Measurements from ENCODE around the gene ACBD3. TPM values are rescaled to one million over a fixed set of nuclear protein-coding genes. Genes with fewer than 3 reads are reported as not detected.

ACBD3 gene
- total RNA-seq, 2 experiments from 2014 or later, result 17.0 to 20.2 TPM

GRCh38 chr1:226134170-226135058, 52.1 kb downstream of the ACBD3 start:
- CTCF ChIA-PET, result interaction anchor here (4.6 kb wide), 1 partner anchor 9 kb away, joined by 22 read pairs; no protein-coding TSS in a partner anchor
- no peak overlapping the region for H3K27ac Mint-ChIP-seq
- POLR2A ChIA-PET, result no interaction called here
- DNase-seq (no peak), ATAC-seq (no peak)
- no peaks in the 10 kb centered on the region for H3K9me3 Mint-ChIP-seq (ENCODE audit: low read depth)
- no peak overlapping the region for H3K4me3 Mint-ChIP-seq
- no peaks in the 10 kb centered on the region for H3K27me3 Mint-ChIP-seq
- H3K36me3 Mint-ChIP-seq (ENCODE audit: low read depth), result no peaks in the 10 kb centered on the region
- H3K4me1 Mint-ChIP-seq, result no peaks in the 10 kb centered on the region
- intact Hi-C loops (cut with DNase I, micrococcal nuclease), result no loop called here

GRCh38 chr1:226133504-226134123, 52.9 kb downstream of the ACBD3 start:
- no peak overlapping the region for H3K4me3 Mint-ChIP-seq
- intact Hi-C loops (cut with DNase I, micrococcal nuclease), result no loop called here
- no peak for ATAC-seq
- H3K27me3 Mint-ChIP-seq, result no peaks in the 10 kb centered on the region
- H3K27ac Mint-ChIP-seq, result no peak overlapping the region
- no peaks in the 10 kb centered on the region for H3K36me3 Mint-ChIP-seq (ENCODE audit: low read depth)
- ChIA-PET POLR2A (no interaction called here), CTCF (interaction anchor here (0.7 to 4.6 kb wide), 3 partner anchors 8 to 207 kb away, joined by 3 to 22 read pairs (median 3); no protein-coding TSS in a partner anchor)
- H3K9me3 Mint-ChIP-seq (ENCODE audit: low read depth), result no peaks in the 10 kb centered on the region
- H3K4me1 Mint-ChIP-seq, result no peaks in the 10 kb centered on the region
- no peak for DNase-seq

GRCh38 chr1:226132728-226133503, 53.6 kb downstream of the ACBD3 start:
- ATAC-seq (no peak), DNase-seq (no peak)
- CTCF ChIA-PET, result interaction anchor here (0.7 to 4.6 kb wide), 4 partner anchors 7 to 207 kb away, joined by 3 to 22 read pairs (median 3); no protein-coding TSS in a partner anchor
- intact Hi-C loops (cut with DNase I, micrococcal nuclease), result no loop called here
- Mint-ChIP-seq H3K9me3 (ENCODE audit: low read depth) (no peaks in the 10 kb centered on the region), H3K4me1 (peaks cover under 1% of the 10 kb centered on the region), H3K36me3 (ENCODE audit: low read depth) (no peaks in the 10 kb centered on the region), H3K27ac (no peak overlapping the region), H3K4me3 (no peak overlapping the region), H3K27me3 (no peaks in the 10 kb centered on the region)
- POLR2A ChIA-PET, result no interaction called here

- peaks cover 9% of the 10 kb centered on the region for H3K4me1 Mint-ChIP-seq
- no peaks in the 10 kb centered on the region for H3K36me3 Mint-ChIP-seq (ENCODE audit: low read depth)
- no peaks in the 10 kb centered on the region for H3K27me3 Mint-ChIP-seq
- no peak overlapping the region for H3K4me3 Mint-ChIP-seq
- POLR2A ChIA-PET, result no interaction called here
- DNase-seq, result no peak
- no peak overlapping the region for H3K27ac Mint-ChIP-seq
- ATAC-seq, result no peak
- CTCF ChIA-PET, result interaction anchor here (1.3 kb wide), 1 partner anchor 20 kb away, joined by 3 read pairs; no protein-coding TSS in a partner anchor
- H3K9me3 Mint-ChIP-seq (ENCODE audit: low read depth), result no peaks in the 10 kb centered on the region
- intact Hi-C loops (cut with DNase I, micrococcal nuclease), result no loop called here
Observed at GRCh38 chr1:226131639-226132038, 54.9 kb downstream of the ACBD3 start.

GRCh38 chr1:226129230-226129629, 57.3 kb downstream of the ACBD3 start:
- H3K9me3 Mint-ChIP-seq (ENCODE audit: low read depth), result no peaks in the 10 kb centered on the region
- no peak for DNase-seq
- intact Hi-C loops (cut with DNase I, micrococcal nuclease), result loop anchor here in 1 of 2 experiments (10.0 kb wide), 1 partner anchor 416 kb away; the partner anchor contains the start of gene STUM
- ChIA-PET POLR2A (no interaction called here), CTCF (interaction anchor here (0.6 to 1.1 kb wide), 2 partner anchors 203 to 504 kb away, joined by 3 read pairs; no protein-coding TSS in a partner anchor)
- H3K27ac Mint-ChIP-seq, result no peak overlapping the region
- H3K4me1 Mint-ChIP-seq, result peaks cover 14% of the 10 kb centered on the region
- no peak overlapping the region for H3K4me3 Mint-ChIP-seq
- no peaks in the 10 kb centered on the region for H3K27me3 Mint-ChIP-seq
- no peaks in the 10 kb centered on the region for H3K36me3 Mint-ChIP-seq (ENCODE audit: low read depth)
- ATAC-seq, result no peak

- intact Hi-C loops (cut with DNase I, micrococcal nuclease), result loop anchor here in 1 of 2 experiments (10.0 kb wide), 1 partner anchor 416 kb away; the partner anchor contains the start of gene STUM
- H3K36me3 Mint-ChIP-seq (ENCODE audit: low read depth), result no peaks in the 10 kb centered on the region
- no peak overlapping the region for H3K4me3 Mint-ChIP-seq
- no peak overlapping the region for H3K27ac Mint-ChIP-seq
- no peaks in the 10 kb centered on the region for H3K9me3 Mint-ChIP-seq (ENCODE audit: low read depth)
- peaks cover 14% of the 10 kb centered on the region for H3K4me1 Mint-ChIP-seq
- ChIA-PET CTCF (interaction anchor here (0.6 to 1.2 kb wide), 6 partner anchors 57 to 688 kb away, joined by 3 to 5 read pairs (median 3); no protein-coding TSS in a partner anchor), POLR2A (no interaction called here)
- no peak for ATAC-seq
- no peaks in the 10 kb centered on the region for H3K27me3 Mint-ChIP-seq
- DNase-seq, result no peak
Observed at GRCh38 chr1:226128487-226129075, 58.0 kb downstream of the ACBD3 start.

- Mint-ChIP-seq H3K4me1 (peaks cover 20% of the 10 kb centered on the region), H3K27ac (no peak overlapping the region), H3K4me3 (no peak overlapping the region), H3K9me3 (ENCODE audit: low read depth) (no peaks in the 10 kb centered on the region), H3K27me3 (no peaks in the 10 kb centered on the region), H3K36me3 (ENCODE audit: low read depth) (no peaks in the 10 kb centered on the region)
- no peak for ATAC-seq
- intact Hi-C loops (cut with DNase I, micrococcal nuclease), result loop anchor here in 1 of 2 experiments (10.0 kb wide), 1 partner anchor 418 kb away; the partner anchor contains the start of gene STUM
- ChIA-PET POLR2A (no interaction called here), CTCF (interaction anchor here (0.7 to 3.8 kb wide), 7 partner anchors 10 to 206 kb away, joined by 3 to 67 read pairs (median 9); no protein-coding TSS in a partner anchor)
- no peak for DNase-seq
Observed at GRCh38 chr1:226126824-226127569, 59.5 kb downstream of the ACBD3 start.

- POLR2A ChIA-PET, result interaction anchor here (0.6 kb wide), 2 partner anchors 85 to 243 kb away, joined by 3 to 4 read pairs; no protein-coding TSS in a partner anchor
- H3K27me3 Mint-ChIP-seq, result no peaks in the 10 kb centered on the region
- intact Hi-C loops (cut with DNase I, micrococcal nuclease), result loop anchor here (1.0 to 10.0 kb wide), 6 partner anchors 60 to 419 kb away; partner anchors contain the start of genes ACBD3 (in 1 of the 2) and STUM (in 1 of the 2)
- no peak overlapping the region for H3K4me3 Mint-ChIP-seq
- H3K36me3 Mint-ChIP-seq (ENCODE audit: low read depth), result no peaks in the 10 kb centered on the region
- no peak overlapping the region for H3K27ac Mint-ChIP-seq
- H3K9me3 Mint-ChIP-seq (ENCODE audit: low read depth), result no peaks in the 10 kb centered on the region
- CTCF ChIA-PET, result interaction anchor here (0.5 to 3.8 kb wide), 61 partner anchors 9 to 1976 kb away, joined by 3 to 67 read pairs (median 5); partner anchors contain the start of genes H3-3A and LIN9
- H3K4me1 Mint-ChIP-seq, result peaks cover 24% of the 10 kb centered on the region
- DNase-seq (no peak), ATAC-seq (no peak)
Observed at GRCh38 chr1:226125831-226126230, 60.7 kb downstream of the ACBD3 start.

- intact Hi-C loops (cut with DNase I, micrococcal nuclease), result loop anchor here (1.0 to 10.0 kb wide), 6 partner anchors 61 to 420 kb away; partner anchors contain the start of genes ACBD3 (in 1 of the 2) and STUM (in 1 of the 2)
- Mint-ChIP-seq H3K4me3 (no peak overlapping the region), H3K36me3 (ENCODE audit: low read depth) (no peaks in the 10 kb centered on the region), H3K27me3 (no peaks in the 10 kb centered on the region), H3K9me3 (ENCODE audit: low read depth) (no peaks in the 10 kb centered on the region), H3K4me1 (peaks cover 29% of the 10 kb centered on the region), H3K27ac (no peak overlapping the region)
- CTCF ChIA-PET, result interaction anchor here (0.6 to 3.8 kb wide), 60 partner anchors 10 to 281 kb away, joined by 3 to 67 read pairs (median 5); partner anchors contain the start of genes H3-3A and LIN9
- DNase-seq (peak; percentile 94), ATAC-seq (peak; percentile 48)
- POLR2A ChIA-PET, result interaction anchor here (0.6 kb wide), 2 partner anchors 85 to 244 kb away, joined by 3 to 4 read pairs; no protein-coding TSS in a partner anchor
Observed at GRCh38 chr1:226125097-226125630, 61.4 kb downstream of the ACBD3 start.
